GM23248 (cell line): ENCODE results near the gene AARS1. TPM values are rescaled to one million over a fixed set of nuclear protein-coding genes. Genes with fewer than 3 reads are reported as not detected.

Source experiments
- DNase-seq: peaks from one replicate; pipeline ENCODE4 v3.0.0-alpha.2; 2015
- H2AFZ ChIP-seq: fragments of 200-600 bp; sonication (generic); 2 replicates; pipeline ENCODE4 v1.6.1; 2016; ENCODE audit warnings: antibody characterized with exemption
- H3F3A ChIP-seq: fragments of 200-600 bp; sonication (generic); 2 replicates; pipeline ENCODE4 v1.6.1; 2016; ENCODE audit warnings: mild to moderate bottlenecking, antibody characterized with exemption, mixed run types; ENCODE audit not compliant: insufficient read depth
- H3K27ac ChIP-seq: fragments of 200-600 bp; sonication (generic); 2 replicates; pipeline ENCODE4 v1.5.1; 2016; ENCODE audit warnings: mild to moderate bottlenecking
- H3K27me3 ChIP-seq: fragments of 200-600 bp; sonication (generic); replicated peaks from 2 replicates; pipeline ENCODE4 v1.6.1; 2016; ENCODE audit warnings: mild to moderate bottlenecking; ENCODE audit not compliant: insufficient read depth
- H3K36me3 ChIP-seq: fragments of 200-600 bp; sonication (generic); 2 replicates; pipeline ENCODE4 v1.6.1; 2016; ENCODE audit warnings: low read depth, mild to moderate bottlenecking
- H3K4me1 ChIP-seq: fragments of 200-600 bp; sonication (generic); 2 replicates; pipeline ENCODE4 v1.6.1; 2016; ENCODE audit warnings: mild to moderate bottlenecking; ENCODE audit not compliant: insufficient read depth
- H3K4me2 ChIP-seq: fragments of 200-600 bp; sonication (generic); one replicate; pipeline ENCODE4 v1.6.1; 2016; ENCODE audit warnings: mild to moderate bottlenecking; ENCODE audit not compliant: unreplicated experiment
- H3K4me3 ChIP-seq: fragments of 200-600 bp; sonication (generic); 2 replicates; pipeline ENCODE4 v1.5.1; 2016; ENCODE audit warnings: mild to moderate bottlenecking
- H3K79me2 ChIP-seq: fragments of 200-600 bp; sonication (generic); 2 replicates; pipeline ENCODE4 v1.6.1; 2016; ENCODE audit warnings: mild to moderate bottlenecking; ENCODE audit not compliant: insufficient read depth
- H3K9ac ChIP-seq: fragments of 200-600 bp; sonication (generic); 2 replicates; pipeline ENCODE4 v1.6.1; 2016; ENCODE audit warnings: mild to moderate bottlenecking
- H3K9me2 ChIP-seq: fragments of 200-600 bp; sonication (generic); 2 replicates; pipeline ENCODE4 v1.6.1; 2016; ENCODE audit warnings: mixed run types, mild to moderate bottlenecking, moderate library complexity; ENCODE audit not compliant: insufficient read depth
- H3K9me3 ChIP-seq: fragments of 200-600 bp; sonication (generic); one replicate; pipeline ENCODE4 v1.6.1; 2017; ENCODE audit warnings: low read depth
- H4K20me1 ChIP-seq: fragments of 200-600 bp; sonication (generic); 2 replicates; pipeline ENCODE4 v1.6.0; 2016; ENCODE audit not compliant: insufficient read depth
- EZH2 ChIP-seq: fragments of 200-600 bp; sonication (generic); IDR thresholded peaks from 2 replicates; pipeline ENCODE4 v1.6.1; 2018; ENCODE audit warnings: antibody characterized with exemption, mild to moderate bottlenecking; ENCODE audit not compliant: insufficient read depth, poor library complexity, severe bottlenecking
- EZH2phosphoT487 ChIP-seq: fragments of 200-600 bp; sonication (generic); IDR thresholded peaks from 2 replicates; pipeline ENCODE4 v1.6.1; 2018; ENCODE audit warnings: antibody characterized with exemption, moderate library complexity, mild to moderate bottlenecking, low read depth; ENCODE audit not compliant: insufficient read depth
- WGBS, 2 experiments: methylation state at CpG; one replicate each; pipeline ENCODE4 v1.1.6; 2015 to 2017; ENCODE audit warnings: low lambda C conversion rate in 2 of 2, low coverage in 1 of 2; ENCODE audit errors: missing lambda C conversion rate in 2 of 2; 5-methylcytosine and 5-hydroxymethylcytosine counted together
- in situ Hi-C: fragments of 300-500 bp; cut with MboI; formaldehyde crosslinking; loops from 2 replicates; pipeline ENCODE4 v1.15.0; 2020
- polyA plus RNA-seq: library from polyadenylated mRNA; unstranded; fragments of >200 nt; fragmentation: Nextera tagmentation; extraction: Ambion mirVana; gene quantifications from 2 replicates; pipeline ENCODE4 v1.2.1, GENCODE V29; 2016
- total RNA-seq: library from RNA; depleted of rRNA; stranded (reverse); fragments of >200 nt; shearing (Covaris generic); gene quantifications from 2 replicates; pipeline ENCODE4 v1.2.3, GENCODE V29; 2014

AARS1 gene
- total and polyA plus RNA-seq, 2 experiments from 2014 or later: 130 to 160 TPM

- no peaks in the 10 kb centered on the region for H3K9me3 ChIP-seq
- H3K9ac ChIP-seq: no peak overlapping the region
- no peaks in the 10 kb centered on the region for H3K36me3 ChIP-seq
- no peaks in the 10 kb centered on the region for H3K9me2 ChIP-seq
- no peak for TF ChIP-seq EZH2phosphoT487
- no peak for TF ChIP-seq EZH2
- no peak for DNase-seq
- WGBS, 2 experiments: 89 to 90% methylated on average over 2 of the region's 2 CpGs
- 0 out of 2 replicates have a peak, but pooled peaks cover 8% of the 10 kb centered on the region for H3F3A ChIP-seq
- H3K4me1 ChIP-seq: no peaks in the 10 kb centered on the region
- H3K27ac ChIP-seq: no peak overlapping the region
- in situ Hi-C loops: no loop called here
- no peaks in the 10 kb centered on the region for H4K20me1 ChIP-seq
- no peak overlapping the region for H3K4me2 ChIP-seq
- H3K27me3 ChIP-seq: no peaks in the 10 kb centered on the region
- H2AFZ ChIP-seq: no peak overlapping the region
- no peak overlapping the region for H3K4me3 ChIP-seq
- H3K79me2 ChIP-seq: peaks cover 97% of the 10 kb centered on the region
Observed at GRCh38 chr16:70306880-70307279, 17.6 kb upstream of the AARS1 start.

DNA sequence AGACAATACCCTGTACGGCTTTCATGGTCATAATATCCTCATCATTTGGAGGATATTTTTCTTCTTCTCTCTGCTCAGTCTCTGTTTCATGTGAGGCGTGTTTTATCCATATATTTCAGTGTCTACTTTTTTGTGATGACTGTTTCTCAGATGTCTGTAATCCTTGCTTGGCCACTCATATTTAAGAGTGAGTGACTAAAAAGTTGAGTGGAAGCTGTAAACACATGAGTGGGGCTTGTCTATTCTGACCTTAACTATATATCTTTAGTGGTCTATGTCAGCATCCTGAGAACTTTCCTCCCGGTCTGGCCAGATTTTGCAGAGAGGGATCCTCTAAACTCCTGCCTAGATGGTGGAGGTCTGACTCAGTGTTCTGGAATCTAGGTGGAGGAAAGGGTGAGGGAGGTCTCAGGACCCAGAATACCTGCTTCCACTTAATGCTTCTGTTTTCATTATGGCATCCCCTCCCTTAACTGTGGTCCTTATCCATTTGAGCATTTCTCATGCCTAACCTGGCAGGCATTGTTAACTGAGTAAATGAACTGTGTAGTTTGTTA, 15.7 kb upstream of the AARS1 start:
- H3K79me2 ChIP-seq: peaks cover 97% of the 10 kb centered on the region
- WGBS, 2 experiments: 75 to 77% methylated on average over 3 of the region's 3 CpGs
- H4K20me1 ChIP-seq: no peaks in the 10 kb centered on the region
- in situ Hi-C loops: no loop called here
- TF ChIP-seq EZH2: no peak
- TF ChIP-seq EZH2phosphoT487: no peak
- no peaks in the 10 kb centered on the region for H3K9me3 ChIP-seq
- DNase-seq: peak; percentile 8
- H3K36me3 ChIP-seq: peaks cover 5% of the 10 kb centered on the region; the same call in 1 of the 2 replicates
- no peak overlapping the region for H3K4me3 ChIP-seq
- no peak overlapping the region for H3K9ac ChIP-seq
- H2AFZ ChIP-seq: no peak overlapping the region
- no peaks in the 10 kb centered on the region for H3K9me2 ChIP-seq
- no peaks in the 10 kb centered on the region for H3K27me3 ChIP-seq
- H3K27ac ChIP-seq: no peak overlapping the region
- H3K4me1 ChIP-seq: no peaks in the 10 kb centered on the region
- H3F3A ChIP-seq: 0 out of 2 replicates have a peak, but pooled peaks cover 8% of the 10 kb centered on the region
- no peak overlapping the region for H3K4me2 ChIP-seq

GRCh38 chr16:70302745-70303144, 13.4 kb upstream of the AARS1 start:
- in situ Hi-C loops: no loop called here

DNA sequence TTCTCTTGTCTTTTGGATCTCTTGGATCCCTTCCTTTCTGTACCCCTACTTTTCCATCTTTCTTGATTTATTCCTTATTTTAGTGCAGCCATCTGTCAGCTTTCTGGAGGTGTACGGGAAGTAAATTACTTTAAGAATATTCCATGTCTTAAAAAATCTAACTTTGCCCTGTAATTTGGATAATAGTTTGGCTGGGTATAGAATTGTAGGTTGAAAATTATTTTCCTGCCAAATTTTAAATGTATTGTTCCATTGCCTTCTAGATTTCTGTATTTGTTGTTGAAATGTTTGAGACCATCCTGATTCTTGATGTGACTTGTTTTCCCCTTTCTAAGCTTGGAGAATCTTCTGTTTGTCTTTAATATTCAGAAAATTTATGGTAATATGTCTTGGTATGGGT, 11.8 kb upstream of the AARS1 start:
- H3K9me2 ChIP-seq: no peaks in the 10 kb centered on the region
- DNase-seq: no peak
- in situ Hi-C loops: no loop called here

More at GRCh38 chr16:70302745-70303144, 13.4 kb upstream of the AARS1 start:
- H2AFZ ChIP-seq: no peak overlapping the region
- no peak overlapping the region for H3K4me2 ChIP-seq
- H3K9me3 ChIP-seq: no peaks in the 10 kb centered on the region
- DNase-seq: no peak
- no peak overlapping the region for H3K4me3 ChIP-seq
- TF ChIP-seq EZH2phosphoT487: no peak
- 50 to 51% methylated on average over 1 of the region's 1 CpG for WGBS, 2 experiments
- H4K20me1 ChIP-seq: no peaks in the 10 kb centered on the region
- H3K27me3 ChIP-seq: no peaks in the 10 kb centered on the region
- H3K79me2 ChIP-seq: peaks cover 97% of the 10 kb centered on the region
- peaks cover 5% of the 10 kb centered on the region; the same call in 1 of the 2 replicates for H3K4me1 ChIP-seq
- H3F3A ChIP-seq: peaks cover 11% of the 10 kb centered on the region; the same call in 1 of the 2 replicates
- no peak overlapping the region for H3K9ac ChIP-seq
- H3K9me2 ChIP-seq: no peaks in the 10 kb centered on the region
- no peak overlapping the region for H3K27ac ChIP-seq
- peaks cover 5% of the 10 kb centered on the region; the same call in 1 of the 2 replicates for H3K36me3 ChIP-seq

More for the DNA sequence above, 11.8 kb upstream of the AARS1 start:
- no peak overlapping the region for H3K27ac ChIP-seq
- no peaks in the 10 kb centered on the region for H4K20me1 ChIP-seq
- no peak overlapping the region for H3K4me3 ChIP-seq
- no peaks in the 10 kb centered on the region for H3K9me3 ChIP-seq
- peaks cover 5% of the 10 kb centered on the region; the same call in 1 of the 2 replicates for H3K4me1 ChIP-seq
- H3K36me3 ChIP-seq: peaks cover 5% of the 10 kb centered on the region; the same call in 1 of the 2 replicates
- H3K9ac ChIP-seq: no peak overlapping the region
- peaks cover 88% of the 10 kb centered on the region for H3K79me2 ChIP-seq
- no peak for TF ChIP-seq EZH2
- peaks cover 11% of the 10 kb centered on the region; the same call in 1 of the 2 replicates for H3F3A ChIP-seq
- no peak overlapping the region for H2AFZ ChIP-seq
- 92 to 100% methylated on average over 1 of the region's 1 CpG for whole genome bisulfite sequencing, 2 experiments
- H3K27me3 ChIP-seq: no peaks in the 10 kb centered on the region
- no peak overlapping the region for H3K4me2 ChIP-seq
